Measurements from ENCODE around the gene ISG15.
"Not testable (repeated sequence)": the region's sequence is repeated elsewhere in the genome, so short reads cannot be mapped to it uniquely, and the experiment has no call there.

Gene ISG15

GRCh38 chr1:981955-982558 is 31.2 kb upstream of the ISG15 start, which contains the start of gene PERM1:
TSS of gene PERM1 (minus strand) at chr1:982093. CDS start at chr1:981029, 1,064 bp downstream.
- TF ChIP-seq CTCF (IDR thresholded peaks at IDR 0.05; ENCODE audit: borderline replicate concordance, insufficient read depth, low read depth, low read length): no peak
- no peak within 1 kb of the TSS for H3K4me3 ChIP-seq (ENCODE audit: low read depth, low read length)

GRCh38 chr1:982765-983436 is 30.4 kb upstream of the ISG15 start:
- TF ChIP-seq CTCF (IDR thresholded peaks at IDR 0.05; ENCODE audit: borderline replicate concordance, insufficient read depth, low read depth, low read length): no peak
- no peak overlapping the region for H3K4me3 ChIP-seq (ENCODE audit: low read depth, low read length)

GRCh38 chr1:983798-984475 is 29.4 kb upstream of the ISG15 start:
- H3K4me3 ChIP-seq (ENCODE audit: low read depth, low read length): no peak overlapping the region
- TF ChIP-seq CTCF (IDR thresholded peaks at IDR 0.05; ENCODE audit: borderline replicate concordance, insufficient read depth, low read depth, low read length): peak; percentile 93

GRCh38 chr1:984476-984814 is 28.9 kb upstream of the ISG15 start:
- H3K4me3 ChIP-seq (ENCODE audit: low read depth, low read length): no peak overlapping the region
- no peak for TF ChIP-seq CTCF (IDR thresholded peaks at IDR 0.05; ENCODE audit: borderline replicate concordance, insufficient read depth, low read depth, low read length)

- H3K4me3 ChIP-seq (ENCODE audit: low read depth, low read length): no peak overlapping the region
- TF ChIP-seq CTCF (IDR thresholded peaks at IDR 0.05; ENCODE audit: borderline replicate concordance, insufficient read depth, low read depth, low read length): no peak
These were observed 28.2 kb upstream of the ISG15 start for GRCh38 chr1:985126-985525.

- H3K4me3 ChIP-seq (ENCODE audit: low read depth, low read length): not testable (repeated sequence)
These were observed 25.2 kb upstream of the ISG15 start for GRCh38 chr1:988061-988460.

GRCh38 chr1:991275-991674 is 22.0 kb upstream of the ISG15 start:
- not testable (repeated sequence) for H3K4me3 ChIP-seq (ENCODE audit: low read depth, low read length)

GRCh38 chr1:991895-992294 is 21.4 kb upstream of the ISG15 start:
- no peak for TF ChIP-seq CTCF (IDR thresholded peaks at IDR 0.05; ENCODE audit: borderline replicate concordance, insufficient read depth, low read depth, low read length)
- H3K4me3 ChIP-seq (ENCODE audit: low read depth, low read length): no peak overlapping the region

Measured in GM12875 (cell line).